Measurements from ENCODE around the gene MT1M.

Gene MT1M

GRCh38 chr16:56623637-56624036 is 8.8 kb upstream of the MT1M start:
- Histone ChIP-seq H3K9me3 (replicated peaks in 1 of 11) (peaks cover 0 to 9% (median 0%) of the 10 kb centered on the region in 11 experiments; a peak in 1 of 22 replicates), H3K27ac (no peak overlapping the region), H3K4me1 (peaks cover 8 to 12% (median 11%) of the 10 kb centered on the region in 10 experiments; a peak in 17 of 20 replicates), H3K36me3 (no peaks in the 10 kb centered on the region), H4K20me1 (peaks cover 0 to 16% (median 0%) of the 10 kb centered on the region in 11 experiments; a peak in 10 of 22 replicates), H3K9ac (no peak overlapping the region), H3K27me3 (peaks cover 81 to 99% (median 97%) of the 10 kb centered on the region in 11 experiments), H3K4me2 (no peak overlapping the region), H3K4me3 (no peak overlapping the region)
- TF ChIP-seq Cebpa-rat (IDR thresholded peaks at IDR 0.05): no peak

- H3K4me2 ChIP-seq: peak within 1 kb of the TSS; percentile 46 to 86 (median 68)
- peak within 1 kb of the TSS; percentile 21 to 61 (median 40); a peak in 19 of 20 replicates for H3K4me3 ChIP-seq
- H4K20me1 ChIP-seq: peaks cover 0 to 27% (median 0%) of the 10 kb centered on the region in 11 experiments; a peak in 10 of 22 replicates
- H3K4me1 ChIP-seq: peaks cover 8 to 18% (median 11%) of the 10 kb centered on the region in 10 experiments; a peak in 17 of 20 replicates
- H3K27me3 ChIP-seq: peaks cover 81 to 99% (median 97%) of the 10 kb centered on the region in 11 experiments
- TF ChIP-seq Cebpa-rat (IDR thresholded peaks at IDR 0.05): no peak
- H3K9ac ChIP-seq: peak within 1 kb of the TSS in 1 of 11 experiments; percentile 54; a peak in 1 of 22 replicates
- H3K36me3 ChIP-seq: no peaks in the 10 kb centered on the region
- H3K27ac ChIP-seq: no peak within 1 kb of the TSS
- H3K9me3 ChIP-seq (replicated peaks in 1 of 11): peaks cover 0 to 9% (median 0%) of the 10 kb centered on the region in 11 experiments; a peak in 1 of 22 replicates
Measured at GRCh38 chr16:56625140-56625942, 7.1 kb upstream of the MT1M start, which contains the start of gene MT1E. TSS of gene MT1E (plus strand) at chr16:56625781. CDS start at chr16:56625852, 71 bp downstream.

GRCh38 chr16:56625943-56626654 is 6.4 kb upstream of the MT1M start:
- Histone ChIP-seq H3K4me1 (peaks cover 8 to 20% (median 11%) of the 10 kb centered on the region in 10 experiments; a peak in 17 of 20 replicates), H3K27me3 (peaks cover 86 to 100% (median 98%) of the 10 kb centered on the region in 11 experiments), H3K4me3 (peak overlapping the region; percentile 21 to 61 (median 40); a peak in 13 of 20 replicates), H3K27ac (no peak overlapping the region), H4K20me1 (peaks cover 0 to 27% (median 0%) of the 10 kb centered on the region in 11 experiments; a peak in 10 of 22 replicates), H3K4me2 (peak overlapping the region; percentile 46 to 86 (median 68)), H3K36me3 (no peaks in the 10 kb centered on the region), H3K9me3 (replicated peaks in 1 of 11) (peaks cover 0 to 9% (median 0%) of the 10 kb centered on the region in 11 experiments; a peak in 1 of 22 replicates), H3K9ac (0 out of 22 replicates have a peak overlapping the region, but pooled peaks of 1 of the 11 experiments have one; percentile 54)
- no peak for TF ChIP-seq Cebpa-rat (IDR thresholded peaks at IDR 0.05)

GRCh38 chr16:56626685-56627084 is 5.8 kb upstream of the MT1M start:
- Histone ChIP-seq H3K4me2 (no peak overlapping the region), H3K36me3 (no peaks in the 10 kb centered on the region), H3K4me1 (peaks cover 8 to 20% (median 11%) of the 10 kb centered on the region in 10 experiments; a peak in 17 of 20 replicates), H4K20me1 (peaks cover 0 to 27% (median 0%) of the 10 kb centered on the region in 11 experiments; a peak in 11 of 22 replicates), H3K9me3 (replicated peaks in 1 of 11) (peaks cover 0 to 9% (median 0%) of the 10 kb centered on the region in 11 experiments; a peak in 1 of 22 replicates), H3K9ac (no peak overlapping the region), H3K27me3 (peaks cover 92 to 100% (median 98%) of the 10 kb centered on the region in 11 experiments), H3K27ac (no peak overlapping the region), H3K4me3 (no peak overlapping the region)
- TF ChIP-seq Cebpa-rat (IDR thresholded peaks at IDR 0.05): no peak

- H3K9ac ChIP-seq: no peak overlapping the region
- TF ChIP-seq Cebpa-rat (IDR thresholded peaks at IDR 0.05): no peak
- no peak overlapping the region for H3K27ac ChIP-seq
- H4K20me1 ChIP-seq: peaks cover 0 to 43% (median 20%) of the 10 kb centered on the region in 11 experiments; a peak in 15 of 22 replicates
- no peaks in the 10 kb centered on the region for H3K36me3 ChIP-seq
- H3K4me3 ChIP-seq: no peak overlapping the region
- H3K27me3 ChIP-seq: peaks cover 98 to 100% (median 99%) of the 10 kb centered on the region in 11 experiments
- peaks cover 8 to 25% (median 12%) of the 10 kb centered on the region in 10 experiments; a peak in 17 of 20 replicates for H3K4me1 ChIP-seq
- peaks cover 0 to 9% (median 0%) of the 10 kb centered on the region in 11 experiments; a peak in 1 of 22 replicates for H3K9me3 ChIP-seq (replicated peaks in 1 of 11)
- no peak overlapping the region for H3K4me2 ChIP-seq
Measured at GRCh38 chr16:56628486-56629350, 3.7 kb upstream of the MT1M start.

- H4K20me1 ChIP-seq: peaks cover 0 to 45% (median 20%) of the 10 kb centered on the region in 11 experiments; a peak in 15 of 22 replicates
- H3K36me3 ChIP-seq: no peaks in the 10 kb centered on the region
- peaks cover 0 to 9% (median 0%) of the 10 kb centered on the region in 11 experiments; a peak in 1 of 22 replicates for H3K9me3 ChIP-seq (replicated peaks in 1 of 11)
- no peak overlapping the region for H3K27ac ChIP-seq
- H3K4me1 ChIP-seq: peaks cover 8 to 25% (median 12%) of the 10 kb centered on the region in 10 experiments; a peak in 17 of 20 replicates
- H3K4me3 ChIP-seq: no peak overlapping the region
- H3K4me2 ChIP-seq: no peak overlapping the region
- peaks cover 100% of the 10 kb centered on the region in 11 experiments for H3K27me3 ChIP-seq
- H3K9ac ChIP-seq: no peak overlapping the region
- no peak for TF ChIP-seq Cebpa-rat (IDR thresholded peaks at IDR 0.05)
Measured at GRCh38 chr16:56629531-56629930, 2.9 kb upstream of the MT1M start.

- H3K4me3 ChIP-seq: no peak overlapping the region
- TF ChIP-seq Cebpa-rat (IDR thresholded peaks at IDR 0.05): no peak
- H3K27ac ChIP-seq: no peak overlapping the region
- H3K36me3 ChIP-seq: no peaks in the 10 kb centered on the region
- no peak overlapping the region for H3K9ac ChIP-seq
- H3K9me3 ChIP-seq (replicated peaks in 1 of 11): peaks cover 0 to 5% (median under 1%) of the 10 kb centered on the region in 11 experiments; a peak in 10 of 22 replicates
- H3K27me3 ChIP-seq: peaks cover 100% of the 10 kb centered on the region in 11 experiments
- H3K4me2 ChIP-seq: peak overlapping the region in 1 of 11 experiments; percentile 24; a peak in 2 of 22 replicates
- peaks cover 8 to 24% (median 12%) of the 10 kb centered on the region in 10 experiments; a peak in 17 of 20 replicates for H3K4me1 ChIP-seq
- H4K20me1 ChIP-seq: peaks cover 0 to 48% (median 26%) of the 10 kb centered on the region in 11 experiments; a peak in 15 of 22 replicates
Measured at GRCh38 chr16:56630134-56630533, 2.3 kb upstream of the MT1M start.
